ENCODE data around the gene SLC6A9. TPM values are rescaled to one million over a fixed set of nuclear protein-coding genes. Genes with fewer than 3 reads are reported as not detected.

Gene SLC6A9
- total RNA-seq, 2 experiments from 2014 or later, result 8.2 to 21.8 TPM

DNA sequence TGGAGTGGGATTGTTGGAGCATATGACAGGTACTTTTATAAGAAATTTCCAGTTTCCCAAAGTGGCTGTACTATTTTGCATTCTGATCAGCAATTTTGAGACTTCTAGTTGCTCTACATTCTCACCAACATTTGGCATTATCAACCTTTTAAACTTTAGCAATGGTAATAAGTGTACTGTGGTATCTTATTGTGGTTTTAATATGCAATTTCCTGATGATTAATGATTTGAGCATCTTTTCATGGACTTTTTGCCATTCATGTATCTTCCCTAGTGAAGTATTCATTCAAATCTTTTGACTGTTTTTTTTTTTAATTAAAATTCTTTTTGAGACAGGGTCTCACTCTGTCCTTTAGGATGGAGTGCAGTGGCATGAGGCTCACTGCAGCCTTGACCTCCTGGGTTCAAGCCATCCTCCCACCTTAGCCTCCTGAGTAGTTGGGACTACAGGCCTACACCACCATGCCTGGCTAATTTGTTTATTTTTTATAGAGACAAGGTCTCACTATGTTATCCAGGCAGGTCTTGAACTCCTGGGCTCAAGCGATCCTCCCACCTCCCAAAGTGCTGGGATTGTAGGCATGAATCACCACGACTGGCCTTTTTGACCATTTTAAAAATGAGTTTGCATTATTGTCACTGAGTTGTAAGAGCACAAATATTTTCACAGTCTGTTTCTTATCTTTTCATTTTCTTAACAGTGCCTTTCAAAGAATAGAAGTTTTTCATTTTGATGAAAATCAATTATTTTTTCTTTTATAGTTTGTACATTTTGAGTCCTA lies 7.8 kb upstream of the SLC6A9 start:
- Histone ChIP-seq H2AFZ (ENCODE audit: low read length) (no peak overlapping the region), H4K20me1 (ENCODE audit: insufficient read depth, low read length) (no peaks in the 10 kb centered on the region), H3K79me2 (ENCODE audit: insufficient read depth, low read depth, low read length) (no peaks in the 10 kb centered on the region), H3K9me2 (ENCODE audit: insufficient read depth, low read length) (no peaks in the 10 kb centered on the region), H3K4me3 (ENCODE audit: low read depth, low read length, poor library complexity, severe bottlenecking) (no peak overlapping the region), H3K4me2 (ENCODE audit: low read length) (no peak overlapping the region), H3K9me3 (ENCODE audit: low read length) (no peaks in the 10 kb centered on the region), H3K36me3 (ENCODE audit: insufficient read depth, low read length) (no peaks in the 10 kb centered on the region), H3K4me1 (ENCODE audit: insufficient read depth, low read length, poor library complexity, severe bottlenecking) (no peaks in the 10 kb centered on the region), H3K27ac (ENCODE audit: low read depth, low read length, poor library complexity, severe bottlenecking) (no peak overlapping the region)
- intact Hi-C loops (cut with micrococcal nuclease; ENCODE audit: unreplicated experiment), result loop anchor here (5.0 kb wide), 2 partner anchors 277 to 512 kb away; no protein-coding TSS in a partner anchor
- TF ChIP-seq, protein P1, sequence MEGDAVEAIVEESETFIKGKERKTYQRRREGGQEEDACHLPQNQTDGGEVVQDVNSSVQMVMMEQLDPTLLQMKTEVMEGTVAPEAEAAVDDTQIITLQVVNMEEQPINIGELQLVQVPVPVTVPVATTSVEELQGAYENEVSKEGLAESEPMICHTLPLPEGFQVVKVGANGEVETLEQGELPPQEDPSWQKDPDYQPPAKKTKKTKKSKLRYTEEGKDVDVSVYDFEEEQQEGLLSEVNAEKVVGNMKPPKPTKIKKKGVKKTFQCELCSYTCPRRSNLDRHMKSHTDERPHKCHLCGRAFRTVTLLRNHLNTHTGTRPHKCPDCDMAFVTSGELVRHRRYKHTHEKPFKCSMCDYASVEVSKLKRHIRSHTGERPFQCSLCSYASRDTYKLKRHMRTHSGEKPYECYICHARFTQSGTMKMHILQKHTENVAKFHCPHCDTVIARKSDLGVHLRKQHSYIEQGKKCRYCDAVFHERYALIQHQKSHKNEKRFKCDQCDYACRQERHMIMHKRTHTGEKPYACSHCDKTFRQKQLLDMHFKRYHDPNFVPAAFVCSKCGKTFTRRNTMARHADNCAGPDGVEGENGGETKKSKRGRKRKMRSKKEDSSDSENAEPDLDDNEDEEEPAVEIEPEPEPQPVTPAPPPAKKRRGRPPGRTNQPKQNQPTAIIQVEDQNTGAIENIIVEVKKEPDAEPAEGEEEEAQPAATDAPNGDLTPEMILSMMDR (conservative IDR thresholded peaks at IDR 0.05; ENCODE audit: low read length), result no peak
- TF ChIP-seq EZH2phosphoT487 (IDR thresholded peaks at IDR 0.05; ENCODE audit: borderline replicate concordance, low read depth, low read length), result no peak
- POLR2A ChIA-PET, result interaction anchor here (0.6 kb wide), 1 partner anchor 14 kb away, joined by 6 read pairs; no protein-coding TSS in a partner anchor
- CTCF ChIA-PET (ENCODE audit: unreplicated experiment), result no interaction called here
- no peak for DNase-seq (ENCODE audit: low spot score)
- BruUV-seq (replicated peaks), result no TSS peak

DNA sequence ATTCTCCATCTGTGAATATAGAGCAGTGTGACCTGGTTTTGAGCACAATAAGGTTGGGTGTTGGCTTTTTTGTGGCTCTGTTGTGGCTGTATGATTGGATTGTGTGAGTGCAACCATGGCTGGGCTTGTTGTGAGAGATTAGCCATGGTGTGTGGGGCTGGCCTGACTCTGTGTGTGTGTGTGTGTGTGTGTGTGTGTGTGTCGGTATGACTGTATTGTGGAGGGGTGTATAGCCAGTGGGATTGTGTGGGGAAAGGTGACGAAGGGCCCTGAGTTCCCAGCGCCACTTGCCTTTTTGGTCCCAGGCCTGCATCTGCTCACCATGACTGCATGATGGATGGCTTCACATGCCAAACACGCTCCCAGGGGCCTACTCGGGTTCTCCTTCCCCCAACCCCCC lies 5.9 kb upstream of the SLC6A9 start:
- Histone ChIP-seq H3K36me3 (ENCODE audit: insufficient read depth, low read length) (no peaks in the 10 kb centered on the region), H3K4me1 (ENCODE audit: insufficient read depth, low read length, poor library complexity, severe bottlenecking) (peaks cover 8% of the 10 kb centered on the region), H2AFZ (ENCODE audit: low read length) (no peak overlapping the region), H3K4me2 (ENCODE audit: low read length) (no peak overlapping the region), H3K27ac (ENCODE audit: low read depth, low read length, poor library complexity, severe bottlenecking) (no peak overlapping the region), H3K9me2 (ENCODE audit: insufficient read depth, low read length) (no peaks in the 10 kb centered on the region), H3K4me3 (ENCODE audit: low read depth, low read length, poor library complexity, severe bottlenecking) (no peak overlapping the region), H4K20me1 (ENCODE audit: insufficient read depth, low read length) (no peaks in the 10 kb centered on the region), H3K79me2 (ENCODE audit: insufficient read depth, low read depth, low read length) (no peaks in the 10 kb centered on the region), H3K9me3 (ENCODE audit: low read length) (no peaks in the 10 kb centered on the region)
- ChIA-PET CTCF (ENCODE audit: unreplicated experiment) (interaction anchor here (1.1 to 1.5 kb wide), 2 partner anchors 11 to 31 kb away, joined by 5 to 13 read pairs; no protein-coding TSS in a partner anchor), POLR2A (interaction anchor here (0.7 kb wide), 1 partner anchor 86 kb away, joined by 3 read pairs; no protein-coding TSS in a partner anchor)
- no peak for TF ChIP-seq EZH2phosphoT487 (IDR thresholded peaks at IDR 0.05; ENCODE audit: borderline replicate concordance, low read depth, low read length)
- TF ChIP-seq, protein P1 (conservative IDR thresholded peaks at IDR 0.05; ENCODE audit: low read length), result no peak
- intact Hi-C loops (cut with micrococcal nuclease; ENCODE audit: unreplicated experiment), result loop anchor here (5.0 kb wide), 2 partner anchors 275 to 510 kb away; no protein-coding TSS in a partner anchor
- no TSS peak for BruUV-seq (replicated peaks)
- no peak for DNase-seq (ENCODE audit: low spot score)
